Thymus (tissue), 14 donors: ENCODE measurements around the gene RAB33B. TPM values are rescaled to one million over a fixed set of nuclear protein-coding genes. Genes with fewer than 3 reads are reported as not detected.
"Not testable (repeated sequence)": the region's sequence is repeated elsewhere in the genome, so short reads cannot be mapped to it uniquely, and the experiment has no call there.

Experiments
- DNase-seq, 9 donors: peaks; one replicate each; pipeline ENCODE4 v3.0.0-alpha.2; 2013; ENCODE audit warnings: low spot score in 9 of 9, low read depth in 6 of 9, missing footprints in 1 of 9
- H3K27ac ChIP-seq, 2 donors: one replicate each; pipeline ENCODE4 v1.5.1; 2013; ENCODE audit warnings: control low read depth in 1 of 2, low read depth in 1 of 2, low read length in 1 of 2, mild to moderate bottlenecking in 1 of 2, moderate library complexity in 1 of 2
- H3K27me3 ChIP-seq, 2 donors: one replicate each; pipeline ENCODE4 v1.5.1; 2013; ENCODE audit warnings: low read length in 1 of 2; ENCODE audit not compliant: control insufficient read depth in 2 of 2, insufficient read depth in 1 of 2
- H3K36me3 ChIP-seq, 2 donors: one replicate each; pipeline ENCODE4 v1.5.1; 2013; ENCODE audit warnings: low read length in 1 of 2, mild to moderate bottlenecking in 1 of 2, moderate library complexity in 1 of 2; ENCODE audit not compliant: control insufficient read depth in 2 of 2, insufficient read depth in 2 of 2
- H3K4me1 ChIP-seq, 2 donors: one replicate each; pipeline ENCODE4 v1.5.1; 2013; ENCODE audit warnings: low read length in 2 of 2; ENCODE audit not compliant: control insufficient read depth in 2 of 2, insufficient read depth in 2 of 2
- H3K4me3 ChIP-seq, 2 donors: one replicate each; pipeline ENCODE4 v1.5.1; 2013; ENCODE audit warnings: low read length in 2 of 2, control low read depth in 1 of 2, mild to moderate bottlenecking in 1 of 2
- H3K9me3 ChIP-seq, 2 donors: one replicate each; pipeline ENCODE4 v1.5.1; 2013; ENCODE audit warnings: low read length in 1 of 2, mild to moderate bottlenecking in 1 of 2; ENCODE audit not compliant: control insufficient read depth in 2 of 2, insufficient read depth in 1 of 2
- WGBS: extraction: QIAGEN DNeasy Blood & Tissue Kit; methylation state at CpG from one replicate; pipeline ENCODE4 v1.1.7; 2013; 5-methylcytosine and 5-hydroxymethylcytosine counted together
- long read RNA-seq, 10 donors: transcript quantifications; one replicate each; lab custom pipeline, GENCODE V29; 2026
- polyA plus RNA-seq: library from polyadenylated mRNA; stranded (reverse); fragments of 200-250 nt; gene quantifications from one replicate; pipeline ENCODE4 v1.2.3, GENCODE V29; 2013
- total RNA-seq: library from RNA; stranded (reverse); fragments of 120-200 nt; gene quantifications from one replicate; pipeline ENCODE4 v1.2.4, GENCODE V29; 2013
- donor health status: healthy.

The RAB33B gene
- 4.5 TPM for total RNA-seq
- polyA plus RNA-seq = 6.7 TPM
- long read RNA-seq, donor 1, full-length matches to known transcripts = 1 of 1 reads
- long read RNA-seq, donor 1, partial matches to known transcripts = 0 of 1 reads
- long read RNA-seq, donor 1, other reads (novel, unspliced or antisense) = 0 of 1 reads
- long read RNA-seq, donor 2 = 0 reads
- long read RNA-seq, donor 3, full-length matches to known transcripts = 3 of 3 reads
- long read RNA-seq, donor 3, partial matches to known transcripts = 0 of 3 reads
- long read RNA-seq, donor 3, other reads (novel, unspliced or antisense) = 0 of 3 reads
- long read RNA-seq, donor 4, full-length matches to known transcripts = 2 of 2 reads
- long read RNA-seq, donor 4, partial matches to known transcripts = 0 of 2 reads
- long read RNA-seq, donor 4, other reads (novel, unspliced or antisense) = 0 of 2 reads
- long read RNA-seq, donor 5, full-length matches to known transcripts = 3 of 3 reads
- long read RNA-seq, donor 5, partial matches to known transcripts = 0 of 3 reads
- long read RNA-seq, donor 5, other reads (novel, unspliced or antisense) = 0 of 3 reads
- long read RNA-seq, donor 6, full-length matches to known transcripts = 2 of 2 reads
- long read RNA-seq, donor 6, partial matches to known transcripts = 0 of 2 reads
- long read RNA-seq, donor 6, other reads (novel, unspliced or antisense) = 0 of 2 reads
- long read RNA-seq, donor 7, full-length matches to known transcripts = 1 of 1 reads
- long read RNA-seq, donor 7, partial matches to known transcripts = 0 of 1 reads
- long read RNA-seq, donor 7, other reads (novel, unspliced or antisense) = 0 of 1 reads
- long read RNA-seq, donor 8, full-length matches to known transcripts = 3 of 3 reads
- long read RNA-seq, donor 8, partial matches to known transcripts = 0 of 3 reads
- long read RNA-seq, donor 8, other reads (novel, unspliced or antisense) = 0 of 3 reads
- long read RNA-seq, donor 9, full-length matches to known transcripts = 2 of 2 reads
- long read RNA-seq, donor 9, partial matches to known transcripts = 0 of 2 reads
- long read RNA-seq, donor 9, other reads (novel, unspliced or antisense) = 0 of 2 reads
- long read RNA-seq, donor 10, full-length matches to known transcripts = 3 of 3 reads
- long read RNA-seq, donor 10, partial matches to known transcripts = 0 of 3 reads
- long read RNA-seq, donor 10, other reads (novel, unspliced or antisense) = 0 of 3 reads

- peaks cover 13 to 24% of the 10 kb centered on the region in 2 donors for H3K4me1 ChIP-seq
- peak within 1 kb of the TSS; percentile 84 to 91 for H3K4me3 ChIP-seq
- WGBS = 4% methylated on average over 46 of the region's 46 CpGs
- H3K9me3 ChIP-seq = peaks cover 0 to 3% of the 10 kb centered on the region in 2 donors
- peak within 1 kb of the TSS; percentile 98 to 99 for H3K27ac ChIP-seq
- H3K36me3 ChIP-seq = peaks cover 0 to 3% of the 10 kb centered on the region in 2 donors
- no peaks in the 10 kb centered on the region for H3K27me3 ChIP-seq
- DNase-seq = peak in 2 of 9 donors; percentile 1 to 18
Observed at GRCh38 chr4:139454111-139455045, at the start of gene RAB33B. Gene RAB33B (plus strand): TSS chr4:139454121. CDS start chr4:139454196, 75 bp downstream.

DNA sequence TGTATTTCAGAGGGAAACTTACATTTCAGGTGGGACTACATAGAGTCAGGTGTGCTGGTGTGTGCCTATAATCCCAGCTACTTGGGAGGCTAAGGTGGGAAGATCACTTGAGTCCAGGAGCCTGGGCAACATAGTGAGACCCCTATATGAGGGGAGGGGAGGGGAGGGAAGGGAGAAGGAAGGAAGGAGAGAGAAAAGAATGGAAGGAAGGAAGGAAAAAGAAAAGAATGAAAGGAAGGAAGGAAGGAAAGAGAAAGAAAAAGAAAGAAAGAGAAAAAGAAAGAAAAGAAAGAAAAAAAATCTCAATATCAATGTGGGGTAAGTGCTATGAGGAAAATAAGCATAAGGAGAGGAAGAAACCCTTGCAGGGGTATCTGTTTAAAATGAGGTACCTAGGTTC lies 43.6 kb upstream of the RAB33B start:
- Histone ChIP-seq H3K27ac (no peak overlapping the region), H3K36me3 (no peaks in the 10 kb centered on the region), H3K27me3 (no peaks in the 10 kb centered on the region), H3K4me1 (no peaks in the 10 kb centered on the region), H3K4me3 (no peak overlapping the region), H3K9me3 (peaks cover 0 to 5% of the 10 kb centered on the region in 2 donors)
- DNase-seq = no peak

DNA sequence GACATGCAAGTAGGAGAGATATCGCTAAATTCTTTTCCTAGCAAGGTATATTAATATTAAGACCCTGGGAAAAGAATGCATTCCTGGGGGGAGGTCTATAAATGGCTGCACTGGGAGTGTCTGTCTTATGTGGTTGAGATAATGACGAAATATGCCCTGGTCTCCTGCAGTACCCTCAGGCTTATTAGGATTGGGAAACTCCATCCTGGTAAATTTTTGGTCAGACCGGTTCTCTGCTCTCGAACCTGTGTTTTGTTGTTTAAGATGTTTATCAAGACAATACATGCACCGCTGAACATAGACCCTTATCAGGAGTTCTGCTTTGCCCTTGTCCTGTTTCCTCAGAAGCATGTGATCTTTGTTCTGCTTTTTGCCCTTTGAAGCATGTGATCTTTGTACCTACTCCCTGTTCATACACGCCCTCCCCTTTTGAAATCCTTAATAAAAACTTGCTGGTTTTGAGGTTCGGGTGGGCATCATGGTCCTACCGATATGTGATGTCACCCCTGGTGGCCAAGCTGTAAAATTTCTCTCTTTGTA lies 39.2 kb upstream of the RAB33B start:
- H3K4me3 ChIP-seq, H3K9me3 ChIP-seq, DNase-seq, H3K27ac ChIP-seq, H3K36me3 ChIP-seq, H3K27me3 ChIP-seq: not testable (repeated sequence)
- peaks cover 8 to 14% of the 10 kb centered on the region in 2 donors for H3K4me1 ChIP-seq
- 96% methylated on average over 8 of the region's 8 CpGs for WGBS

GRCh38 chr4:139416073-139416673 lies 37.7 kb upstream of the RAB33B start:
- Histone ChIP-seq H3K9me3 (peaks cover 0 to 10% of the 10 kb centered on the region in 2 donors), H3K27me3 (no peaks in the 10 kb centered on the region), H3K36me3 (no peaks in the 10 kb centered on the region), H3K4me3 (no peak overlapping the region), H3K4me1 (peaks cover 8 to 14% of the 10 kb centered on the region in 2 donors), H3K27ac (no peak overlapping the region)
- DNase-seq = peak; percentile 13 to 64 (median 49)
- WGBS = 91% methylated on average over 2 of the region's 2 CpGs

DNA sequence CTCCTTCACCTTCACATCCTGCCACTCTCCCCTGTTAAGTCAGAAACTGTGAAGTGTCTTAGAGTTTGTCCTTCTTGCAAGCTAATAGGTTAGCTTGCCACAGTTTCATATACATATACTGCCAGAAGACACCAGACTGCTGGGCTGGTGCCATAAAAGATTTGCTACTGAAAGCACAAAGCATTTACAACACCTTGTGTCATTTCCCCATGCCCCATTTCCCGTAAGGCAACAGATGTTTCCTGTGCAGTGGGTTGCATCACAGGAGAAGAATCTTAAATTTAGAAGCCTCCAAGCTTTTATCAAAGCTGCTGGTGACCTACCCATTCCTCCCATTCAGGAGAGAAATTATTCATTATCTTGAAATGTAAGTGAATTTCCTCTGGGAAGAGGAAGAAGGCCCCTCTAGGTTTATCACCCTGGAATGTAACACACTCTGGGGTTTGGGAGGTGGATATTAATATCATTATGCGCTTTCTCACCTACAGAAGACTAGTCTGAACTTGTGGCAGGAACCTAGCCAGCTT lies 34.5 kb upstream of the RAB33B start:
- Histone ChIP-seq H3K27me3 (no peaks in the 10 kb centered on the region), H3K36me3 (no peaks in the 10 kb centered on the region), H3K27ac (peak overlapping the region; percentile 52 to 90), H3K4me1 (peaks cover 8 to 14% of the 10 kb centered on the region in 2 donors), H3K4me3 (no peak overlapping the region), H3K9me3 (peaks cover 0 to 10% of the 10 kb centered on the region in 2 donors)
- 29% methylated on average over 2 of the region's 2 CpGs for WGBS
- peak; percentile 30 to 85 (median 50) for DNase-seq

- Histone ChIP-seq H3K27ac (no peak overlapping the region), H3K4me3 (no peak overlapping the region), H3K36me3 (no peaks in the 10 kb centered on the region), H3K27me3 (no peaks in the 10 kb centered on the region), H3K9me3 (peaks cover 0 to 3% of the 10 kb centered on the region in 2 donors), H3K4me1 (peaks cover 8 to 14% of the 10 kb centered on the region in 2 donors)
- 97% methylated on average over 1 of the region's 1 CpG for WGBS
- no peak for DNase-seq
Observed at GRCh38 chr4:139420652-139421051, 33.3 kb upstream of the RAB33B start.

GRCh38 chr4:139436122-139436521 lies 17.8 kb upstream of the RAB33B start:
- no peaks in the 10 kb centered on the region for H3K4me1 ChIP-seq
- H3K27me3 ChIP-seq = no peaks in the 10 kb centered on the region
- peaks cover 0 to 21% of the 10 kb centered on the region in 2 donors for H3K9me3 ChIP-seq
- no peak for DNase-seq
- WGBS = 99% methylated on average over 23 of the region's 23 CpGs
- no peak overlapping the region for H3K27ac ChIP-seq
- H3K36me3 ChIP-seq = peaks cover 0 to 3% of the 10 kb centered on the region in 2 donors
- H3K4me3 ChIP-seq = no peak overlapping the region
